Panc1 (cell line): ENCODE measurements around the gene APOBEC2. TPM values are rescaled to one million over a fixed set of nuclear protein-coding genes. Genes with fewer than 3 reads are reported as not detected.

Experiments
- ATAC-seq: fragments of 200-7000 bp; cut with Tn5 transposase; 2 replicates; pipeline ENCODE4 v1.9.1; 2020; ENCODE audit warnings: mild to moderate bottlenecking, moderate library complexity
- BruUV-seq: library from RNA; stranded (reverse); fragments of 400-500 nt; replicated peaks from 2 replicates; lab custom pipeline; 2021; lab: Mats Ljungman, UMichigan
- CTCF ChIA-PET: fragments of 300-600 bp; sonication (Branson Sonifier 250); formaldehyde crosslinking; loops from one replicate; lab custom pipeline; 2022; ENCODE audit warnings: antibody characterized with exemption; lab: Charles Lee
- POLR2A ChIA-PET: fragments of 300-600 bp; sonication (Branson Sonifier 250); formaldehyde crosslinking; loops from one replicate; lab custom pipeline; 2022; ENCODE audit warnings: antibody characterized with exemption; lab: Charles Lee
- DNase-seq: peaks from one replicate; pipeline ENCODE4 v3.0.0-alpha.2; 2010; ENCODE audit warnings: low read depth, low spot score
- H3K27ac ChIP-seq: 2 replicates; pipeline ENCODE4 v1.5.1; 2011; ENCODE audit warnings: mild to moderate bottlenecking, low read length, inconsistent platforms
- H3K27me3 ChIP-seq: fragments of 200-500 bp; sonication (Bioruptor generic); 2 replicates; pipeline ENCODE4 v1.6.0; 2014; ENCODE audit warnings: low read length, inconsistent platforms; ENCODE audit not compliant: control insufficient read depth, insufficient read depth
- H3K36me3 ChIP-seq: fragments of 200-500 bp; sonication (Bioruptor generic); 2 replicates; pipeline ENCODE4 v1.5.1; 2014; ENCODE audit warnings: inconsistent platforms, mild to moderate bottlenecking, low read length, moderate library complexity; ENCODE audit not compliant: control insufficient read depth, insufficient read depth
- H3K4me1 ChIP-seq: 2 replicates; pipeline ENCODE4 v1.5.1; 2011; ENCODE audit warnings: inconsistent platforms, mild to moderate bottlenecking, low read length, moderate library complexity; ENCODE audit not compliant: control insufficient read depth, insufficient read depth
- H3K4me3 ChIP-seq, 2 experiments: 2 replicates each; pipeline ENCODE4 v1.5.1; 2011 to 2012; ENCODE audit warnings: low read depth in 2 of 2, low read length in 2 of 2, mild to moderate bottlenecking in 2 of 2, inconsistent platforms in 1 of 2, moderate library complexity in 1 of 2
- H3K9me3 ChIP-seq: fragments of 200-500 bp; sonication (Bioruptor generic); 2 replicates; pipeline ENCODE4 v1.5.1; 2014; ENCODE audit warnings: low read depth, mild to moderate bottlenecking, inconsistent platforms, low read length, moderate library complexity; ENCODE audit not compliant: control insufficient read depth, insufficient read depth
- POLR2AphosphoS5 ChIP-seq: IDR thresholded peaks from 2 replicates; pipeline ENCODE4 v1.6.1; 2012; ENCODE audit warnings: mild to moderate bottlenecking, low read depth, low read length, moderate library complexity
- REST ChIP-seq, 2 experiments: IDR thresholded peaks; 2 replicates each; pipeline ENCODE4 v1.6.1; 2011 to 2012; ENCODE audit warnings: low read depth in 2 of 2, control low read depth in 1 of 2, low read length in 1 of 2, mild to moderate bottlenecking in 1 of 2, moderate library complexity in 1 of 2; ENCODE audit not compliant: insufficient read depth in 1 of 2
- SIN3A ChIP-seq: IDR thresholded peaks from 2 replicates; pipeline ENCODE4 v1.6.1; 2012; ENCODE audit warnings: low read depth, mild to moderate bottlenecking, low read length, moderate library complexity, borderline replicate concordance; ENCODE audit not compliant: insufficient read depth
- TCF7L2 ChIP-seq: IDR thresholded peaks from 2 replicates; pipeline ENCODE4 v1.6.1; 2011; ENCODE audit warnings: mild to moderate bottlenecking, low read depth, low read length, inconsistent platforms
- in situ Hi-C: cut with HindIII; loops from 2 replicates; pipeline ENCODE4 v1.10.0; 2016; ENCODE audit warnings: low sequenced_read_pairs, low pct_unique_long_range_greater_than_20kb
- intact Hi-C: fragments of 100-400 bp; cut with micrococcal nuclease; formaldehyde crosslinking; loops from one replicate; pipeline ENCODE4 v1.10.0; 2022; ENCODE audit not compliant: unreplicated experiment
- total RNA-seq: library from RNA; stranded (reverse); gene quantifications from one replicate; pipeline ENCODE4 v1.2.1, GENCODE V29; 2021; ENCODE audit not compliant: unreplicated experiment
- TF ChIP-seq, protein P1 (sequence below): fragments of 450-650 bp; IDR thresholded peaks from 2 replicates; pipeline ENCODE4 v1.5.1; 2017; ENCODE audit warnings: mild to moderate bottlenecking

The APOBEC2 gene
- total RNA-seq, 1 experiment from 2014 or later: not detected

DNA sequence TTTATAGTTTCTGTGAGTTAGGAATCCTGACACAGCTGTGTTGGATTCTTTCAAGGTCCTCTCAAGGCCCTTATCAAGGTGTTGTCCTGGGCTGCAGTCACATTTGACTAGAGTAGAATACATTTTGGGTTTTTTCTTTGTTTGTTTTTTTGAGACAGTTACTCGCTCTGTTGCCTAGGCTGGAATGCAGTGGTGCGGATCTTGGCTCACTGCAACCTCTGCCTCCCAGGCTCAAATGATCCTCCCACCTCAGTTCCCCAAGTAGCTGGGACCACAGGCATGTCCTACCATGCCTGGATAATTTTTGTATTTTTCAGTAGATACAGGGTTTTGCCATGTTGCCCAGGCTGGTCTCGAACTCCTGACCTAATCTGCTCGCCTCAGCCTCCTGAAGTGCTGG is 35.4 kb downstream of the APOBEC2 start:
- Histone ChIP-seq H3K4me1 (no peaks in the 10 kb centered on the region), H3K9me3 (no peaks in the 10 kb centered on the region), H3K4me3 (no peak overlapping the region), H3K27me3 (no peaks in the 10 kb centered on the region), H3K36me3 (peaks cover 41% of the 10 kb centered on the region), H3K27ac (no peak overlapping the region)
- ChIA-PET POLR2A (no interaction called here), CTCF (no interaction called here)
- no peak for ATAC-seq
- BruUV-seq: no TSS peak
- in situ Hi-C loops (no loop called here), intact Hi-C loops (no loop called here)
- DNase-seq: no peak
- no peak for TF ChIP-seq POLR2AphosphoS5
- no peak for TF ChIP-seq SIN3A
- TF ChIP-seq REST (IDR thresholded peaks at IDR 0.05; ENCODE audit: insufficient read depth in 1 of 2, low read depth in 2 of 2, low read length in 1 of 2): no peak
- TF ChIP-seq TCF7L2: no peak
- TF ChIP-seq, protein P1, sequence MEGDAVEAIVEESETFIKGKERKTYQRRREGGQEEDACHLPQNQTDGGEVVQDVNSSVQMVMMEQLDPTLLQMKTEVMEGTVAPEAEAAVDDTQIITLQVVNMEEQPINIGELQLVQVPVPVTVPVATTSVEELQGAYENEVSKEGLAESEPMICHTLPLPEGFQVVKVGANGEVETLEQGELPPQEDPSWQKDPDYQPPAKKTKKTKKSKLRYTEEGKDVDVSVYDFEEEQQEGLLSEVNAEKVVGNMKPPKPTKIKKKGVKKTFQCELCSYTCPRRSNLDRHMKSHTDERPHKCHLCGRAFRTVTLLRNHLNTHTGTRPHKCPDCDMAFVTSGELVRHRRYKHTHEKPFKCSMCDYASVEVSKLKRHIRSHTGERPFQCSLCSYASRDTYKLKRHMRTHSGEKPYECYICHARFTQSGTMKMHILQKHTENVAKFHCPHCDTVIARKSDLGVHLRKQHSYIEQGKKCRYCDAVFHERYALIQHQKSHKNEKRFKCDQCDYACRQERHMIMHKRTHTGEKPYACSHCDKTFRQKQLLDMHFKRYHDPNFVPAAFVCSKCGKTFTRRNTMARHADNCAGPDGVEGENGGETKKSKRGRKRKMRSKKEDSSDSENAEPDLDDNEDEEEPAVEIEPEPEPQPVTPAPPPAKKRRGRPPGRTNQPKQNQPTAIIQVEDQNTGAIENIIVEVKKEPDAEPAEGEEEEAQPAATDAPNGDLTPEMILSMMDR: no peak

GRCh38 chr6:41090841-41091761 is 38.1 kb downstream of the APOBEC2 start:
- H3K9me3 ChIP-seq: no peaks in the 10 kb centered on the region
- no peak overlapping the region for H3K27ac ChIP-seq
- no peaks in the 10 kb centered on the region for H3K4me1 ChIP-seq
- TF ChIP-seq, protein P1: no peak
- TF ChIP-seq TCF7L2: no peak
- H3K4me3 ChIP-seq: no peak overlapping the region
- POLR2A ChIA-PET: no interaction called here
- in situ Hi-C loops: no loop called here
- ATAC-seq (no peak), DNase-seq (no peak)
- H3K27me3 ChIP-seq: no peaks in the 10 kb centered on the region
- CTCF ChIA-PET: interaction anchor here (0.6 to 0.7 kb wide), 3 partner anchors 19 to 268 kb away, joined by 3 read pairs; partner anchors contain the start of gene OARD1
- H3K36me3 ChIP-seq: peaks cover 26% of the 10 kb centered on the region
- intact Hi-C loops: loop anchor here (5.0 to 10.0 kb wide), 2 partner anchors 94 to 226 kb away; no protein-coding TSS in a partner anchor
- BruUV-seq: no TSS peak
